Neural cell (in vitro differentiated cells): Measurements from ENCODE around the gene NEUROD4. TPM values are rescaled to one million over a fixed set of nuclear protein-coding genes. Genes with fewer than 3 reads are reported as not detected.

ENCODE experiments used
- H2AFZ ChIP-seq: fragments of 200-600, 300-800 bp; sonication (generic), shearing (Covaris generic); 2 replicates; pipeline ENCODE4 v1.6.0; 2014; ENCODE audit warnings: low read depth, mild to moderate bottlenecking, antibody characterized with exemption, low read length, moderate library complexity
- H3F3A ChIP-seq: fragments of 200-600 bp; shearing (Covaris generic); 2 replicates; pipeline ENCODE4 v1.6.1; 2016; ENCODE audit warnings: mild to moderate bottlenecking, moderate library complexity, mixed read lengths, antibody characterized with exemption, low read length; ENCODE audit not compliant: insufficient read depth, poor library complexity, severe bottlenecking
- H3K27ac ChIP-seq: fragments of 200-600, 300-800 bp; sonication (generic), shearing (Covaris generic); 2 replicates; pipeline ENCODE4 v1.5.1; 2014; ENCODE audit warnings: mild to moderate bottlenecking, low read length, moderate library complexity
- H3K27me3 ChIP-seq: fragments of 300-800, 200-600 bp; sonication (generic), shearing (Covaris generic); 2 replicates; pipeline ENCODE4 v1.6.0; 2014; ENCODE audit warnings: mild to moderate bottlenecking, low read depth, low read length, moderate library complexity; ENCODE audit not compliant: insufficient read depth
- H3K36me3 ChIP-seq: fragments of 300-800, 200-600 bp; sonication (generic), shearing (Covaris generic); 2 replicates; pipeline ENCODE4 v1.5.1; 2014; ENCODE audit warnings: mild to moderate bottlenecking, antibody characterized with exemption, low read length, moderate library complexity; ENCODE audit not compliant: insufficient read depth
- H3K4me2 ChIP-seq: fragments of 300-800, 200-600 bp; sonication (generic), shearing (Covaris generic); 2 replicates; pipeline ENCODE4 v1.6.0; 2014; ENCODE audit warnings: mild to moderate bottlenecking, low read length
- H3K4me3 ChIP-seq: fragments of 300-800, 200-600 bp; sonication (generic), shearing (Covaris generic); 2 replicates; pipeline ENCODE4 v1.5.1; 2014; ENCODE audit warnings: mild to moderate bottlenecking, low read length, moderate library complexity
- H3K79me2 ChIP-seq: fragments of 200-600 bp; shearing (Covaris generic); replicated peaks from 2 replicates; pipeline ENCODE4 v1.6.0; 2014; ENCODE audit warnings: mild to moderate bottlenecking, low read length, moderate library complexity; ENCODE audit not compliant: insufficient read depth
- H3K9ac ChIP-seq: fragments of 300-800, 200-600 bp; sonication (generic), shearing (Covaris generic); 2 replicates; pipeline ENCODE4 v1.6.1; 2016; ENCODE audit warnings: mild to moderate bottlenecking, low read length, mixed read lengths
- H3K9me2 ChIP-seq: fragments of 200-600 bp; shearing (Covaris generic); 2 replicates; pipeline ENCODE4 v1.6.1; 2016; ENCODE audit warnings: mild to moderate bottlenecking, low read length, mixed read lengths; ENCODE audit not compliant: insufficient read depth
- H3K9me3 ChIP-seq: fragments of 200-600, 300-800 bp; sonication (generic), shearing (Covaris generic); 2 replicates; pipeline ENCODE4 v1.6.1; 2016; ENCODE audit warnings: mild to moderate bottlenecking, mixed run types, low read length, moderate library complexity, mixed read lengths
- H4K20me1 ChIP-seq: fragments of 200-600 bp; shearing (Covaris generic); 2 replicates; pipeline ENCODE4 v1.6.1; 2016; ENCODE audit warnings: mild to moderate bottlenecking, mixed run types; ENCODE audit not compliant: insufficient read depth
- EP300 ChIP-seq: fragments of 450-650 bp; conservative IDR thresholded peaks from 2 replicates; pipeline ENCODE4 v1.6.1; 2014; ENCODE audit warnings: antibody characterized with exemption, mild to moderate bottlenecking, moderate library complexity; ENCODE audit not compliant: poor library complexity, severe bottlenecking
- EZH2 ChIP-seq: fragments of 200-600, 300-800 bp; shearing (Covaris generic), sonication (generic); IDR thresholded peaks from 2 replicates; pipeline ENCODE4 v1.6.1; 2014; ENCODE audit warnings: antibody characterized with exemption, low read length, borderline replicate concordance, mild to moderate bottlenecking; ENCODE audit not compliant: insufficient read depth, poor library complexity, severe bottlenecking
- MXI1 ChIP-seq: fragments of 450-650 bp; conservative IDR thresholded peaks from 2 replicates; pipeline ENCODE4 v1.6.1; 2014; ENCODE audit warnings: antibody characterized with exemption, mild to moderate bottlenecking; ENCODE audit not compliant: poor library complexity, severe bottlenecking
- POLR2AphosphoS5 ChIP-seq: IDR thresholded peaks from 2 replicates; pipeline ENCODE4 v1.6.1; 2012
- RAD21 ChIP-seq: fragments of 450-650 bp; conservative IDR thresholded peaks from 2 replicates; pipeline ENCODE4 v1.6.1; 2014; ENCODE audit warnings: antibody characterized with exemption, mild to moderate bottlenecking, moderate library complexity
- TAF1 ChIP-seq: IDR thresholded peaks from 2 replicates; pipeline ENCODE4 v1.6.1; 2012; ENCODE audit warnings: low read depth
- polyA plus RNA-seq: library from polyadenylated mRNA; depleted of rRNA; stranded (reverse); fragments of >200 nt; gene quantifications from 2 replicates; pipeline ENCODE4 v1.2.3, GENCODE V29; 2014
- TF ChIP-seq, protein P1 (sequence below): fragments of 450-650 bp; IDR thresholded peaks from 2 replicates; pipeline ENCODE4 v1.5.1; 2014; ENCODE audit warnings: antibody characterized with exemption, mild to moderate bottlenecking, moderate library complexity; ENCODE audit not compliant: poor library complexity, severe bottlenecking
- TF ChIP-seq, protein P2 (sequence below): IDR thresholded peaks from 2 replicates; pipeline ENCODE4 v1.6.1; 2012; ENCODE audit warnings: borderline replicate concordance

The NEUROD4 gene
- polyA plus RNA-seq, 1 donor from 2014 or later = not detected

DNA sequence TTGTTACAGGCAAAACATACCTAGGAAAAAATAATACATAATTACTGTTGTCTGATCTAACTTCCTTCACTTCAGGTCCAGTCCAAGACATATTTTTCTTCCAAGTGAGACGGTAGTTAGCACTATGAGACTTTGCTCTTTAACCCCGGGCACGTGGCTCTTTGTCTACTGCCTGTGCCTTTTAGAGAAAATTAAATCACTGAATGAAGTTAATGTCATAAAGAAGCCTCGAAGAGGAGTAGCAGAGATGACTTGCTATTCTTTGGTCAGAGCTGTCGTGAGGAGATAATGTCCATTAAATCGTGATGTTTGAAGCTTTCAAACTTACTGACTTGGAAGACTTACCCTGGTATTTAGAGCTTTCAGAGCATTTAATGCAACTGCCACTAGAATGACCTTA is 43.9 kb upstream of the NEUROD4 start:
- H4K20me1 ChIP-seq = no peaks in the 10 kb centered on the region
- H3K27me3 ChIP-seq = no peaks in the 10 kb centered on the region
- no peaks in the 10 kb centered on the region for H3F3A ChIP-seq
- H3K27ac ChIP-seq = no peak overlapping the region
- no peak overlapping the region for H3K4me2 ChIP-seq
- TF ChIP-seq TAF1 = no peak
- TF ChIP-seq, protein P1, sequence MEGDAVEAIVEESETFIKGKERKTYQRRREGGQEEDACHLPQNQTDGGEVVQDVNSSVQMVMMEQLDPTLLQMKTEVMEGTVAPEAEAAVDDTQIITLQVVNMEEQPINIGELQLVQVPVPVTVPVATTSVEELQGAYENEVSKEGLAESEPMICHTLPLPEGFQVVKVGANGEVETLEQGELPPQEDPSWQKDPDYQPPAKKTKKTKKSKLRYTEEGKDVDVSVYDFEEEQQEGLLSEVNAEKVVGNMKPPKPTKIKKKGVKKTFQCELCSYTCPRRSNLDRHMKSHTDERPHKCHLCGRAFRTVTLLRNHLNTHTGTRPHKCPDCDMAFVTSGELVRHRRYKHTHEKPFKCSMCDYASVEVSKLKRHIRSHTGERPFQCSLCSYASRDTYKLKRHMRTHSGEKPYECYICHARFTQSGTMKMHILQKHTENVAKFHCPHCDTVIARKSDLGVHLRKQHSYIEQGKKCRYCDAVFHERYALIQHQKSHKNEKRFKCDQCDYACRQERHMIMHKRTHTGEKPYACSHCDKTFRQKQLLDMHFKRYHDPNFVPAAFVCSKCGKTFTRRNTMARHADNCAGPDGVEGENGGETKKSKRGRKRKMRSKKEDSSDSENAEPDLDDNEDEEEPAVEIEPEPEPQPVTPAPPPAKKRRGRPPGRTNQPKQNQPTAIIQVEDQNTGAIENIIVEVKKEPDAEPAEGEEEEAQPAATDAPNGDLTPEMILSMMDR = no peak
- no peaks in the 10 kb centered on the region for H3K9me2 ChIP-seq
- no peak overlapping the region for H3K4me3 ChIP-seq
- no peaks in the 10 kb centered on the region for H3K36me3 ChIP-seq
- H2AFZ ChIP-seq = no peak overlapping the region
- no peaks in the 10 kb centered on the region for H3K79me2 ChIP-seq
- no peaks in the 10 kb centered on the region for H3K9me3 ChIP-seq
- no peak overlapping the region for H3K9ac ChIP-seq

DNA sequence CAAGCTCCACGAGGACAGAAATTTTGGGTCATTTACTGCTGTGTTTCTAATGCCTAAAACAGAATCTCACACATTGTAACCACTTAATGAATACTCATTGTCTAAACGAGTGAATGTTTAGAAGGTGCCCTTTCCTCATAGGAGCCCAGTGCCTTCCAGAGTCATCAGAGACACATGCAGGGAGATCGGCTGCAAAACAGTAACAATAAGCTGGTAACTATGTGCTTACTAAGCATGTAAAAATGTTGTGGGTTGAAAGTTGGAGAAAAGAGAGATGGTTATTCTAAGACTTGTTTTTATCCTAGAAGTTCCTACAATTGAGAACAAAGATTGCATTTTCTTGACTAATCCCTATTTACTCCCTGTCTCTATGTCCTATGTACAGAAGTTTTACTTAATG is 42.6 kb upstream of the NEUROD4 start:
- no peak overlapping the region for H3K4me2 ChIP-seq
- H3K9ac ChIP-seq = no peak overlapping the region

More for the DNA sequence above, 42.6 kb upstream of the NEUROD4 start:
- no peaks in the 10 kb centered on the region for H3K27me3 ChIP-seq
- no peaks in the 10 kb centered on the region for H3K36me3 ChIP-seq
- no peak overlapping the region for H3K27ac ChIP-seq
- no peaks in the 10 kb centered on the region for H3K9me3 ChIP-seq
- no peaks in the 10 kb centered on the region for H4K20me1 ChIP-seq
- TF ChIP-seq TAF1 = no peak
- no peak for TF ChIP-seq POLR2AphosphoS5
- no peak for TF ChIP-seq RAD21
- TF ChIP-seq EZH2 = no peak
- TF ChIP-seq, protein P1 = no peak
- no peak for TF ChIP-seq EP300
- no peak for TF ChIP-seq MXI1
- TF ChIP-seq, protein P2, sequence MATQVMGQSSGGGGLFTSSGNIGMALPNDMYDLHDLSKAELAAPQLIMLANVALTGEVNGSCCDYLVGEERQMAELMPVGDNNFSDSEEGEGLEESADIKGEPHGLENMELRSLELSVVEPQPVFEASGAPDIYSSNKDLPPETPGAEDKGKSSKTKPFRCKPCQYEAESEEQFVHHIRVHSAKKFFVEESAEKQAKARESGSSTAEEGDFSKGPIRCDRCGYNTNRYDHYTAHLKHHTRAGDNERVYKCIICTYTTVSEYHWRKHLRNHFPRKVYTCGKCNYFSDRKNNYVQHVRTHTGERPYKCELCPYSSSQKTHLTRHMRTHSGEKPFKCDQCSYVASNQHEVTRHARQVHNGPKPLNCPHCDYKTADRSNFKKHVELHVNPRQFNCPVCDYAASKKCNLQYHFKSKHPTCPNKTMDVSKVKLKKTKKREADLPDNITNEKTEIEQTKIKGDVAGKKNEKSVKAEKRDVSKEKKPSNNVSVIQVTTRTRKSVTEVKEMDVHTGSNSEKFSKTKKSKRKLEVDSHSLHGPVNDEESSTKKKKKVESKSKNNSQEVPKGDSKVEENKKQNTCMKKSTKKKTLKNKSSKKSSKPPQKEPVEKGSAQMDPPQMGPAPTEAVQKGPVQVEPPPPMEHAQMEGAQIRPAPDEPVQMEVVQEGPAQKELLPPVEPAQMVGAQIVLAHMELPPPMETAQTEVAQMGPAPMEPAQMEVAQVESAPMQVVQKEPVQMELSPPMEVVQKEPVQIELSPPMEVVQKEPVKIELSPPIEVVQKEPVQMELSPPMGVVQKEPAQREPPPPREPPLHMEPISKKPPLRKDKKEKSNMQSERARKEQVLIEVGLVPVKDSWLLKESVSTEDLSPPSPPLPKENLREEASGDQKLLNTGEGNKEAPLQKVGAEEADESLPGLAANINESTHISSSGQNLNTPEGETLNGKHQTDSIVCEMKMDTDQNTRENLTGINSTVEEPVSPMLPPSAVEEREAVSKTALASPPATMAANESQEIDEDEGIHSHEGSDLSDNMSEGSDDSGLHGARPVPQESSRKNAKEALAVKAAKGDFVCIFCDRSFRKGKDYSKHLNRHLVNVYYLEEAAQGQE = no peak
- H3F3A ChIP-seq = no peaks in the 10 kb centered on the region
- no peaks in the 10 kb centered on the region for H3K79me2 ChIP-seq
- no peak overlapping the region for H2AFZ ChIP-seq
- no peaks in the 10 kb centered on the region for H3K9me2 ChIP-seq
- H3K4me3 ChIP-seq = no peak overlapping the region
